Activated naive CD8-positive, alpha-beta T cell treated with anti-CD3 and anti-CD28 coated beads, Interleukin-2, amount 10 ng/mL, durations not matched to agents 7 days and 5 days (primary cell): ENCODE data around the gene TBCEL. TPM values are rescaled to one million over a fixed set of nuclear protein-coding genes. Genes with fewer than 3 reads are reported as not detected.

Experiments used
- ATAC-seq: fragments of 150-1000 bp; cut with Tn5 transposase; one replicate; pipeline ENCODE4 v1.10.0; 2021; ENCODE audit warnings: low read depth, moderate library complexity
- POLR2A ChIA-PET: fragments of 350-600 bp; sonication (Branson Sonifier 250); formaldehyde crosslinking; loops from one replicate; lab custom pipeline; 2021; ENCODE audit warnings: antibody characterized with exemption; lab: Charles Lee
- DNase-seq: peaks from one replicate; pipeline ENCODE4 v3.0.0; 2021
- H3K27ac Mint-ChIP-seq: one replicate; pipeline ENCODE4 v1.8.0; 2022; ENCODE audit warnings: mild to moderate bottlenecking, mixed read lengths
- H3K27me3 Mint-ChIP-seq: one replicate; pipeline ENCODE4 v1.8.0; 2022; ENCODE audit warnings: mild to moderate bottlenecking, moderate library complexity, mixed read lengths
- H3K36me3 Mint-ChIP-seq: one replicate; pipeline ENCODE4 v1.8.0; 2021; ENCODE audit warnings: mild to moderate bottlenecking, mixed read lengths
- H3K4me1 Mint-ChIP-seq: one replicate; pipeline ENCODE4 v1.8.0; 2021; ENCODE audit warnings: mixed read lengths
- H3K4me3 Mint-ChIP-seq: one replicate; pipeline ENCODE4 v1.8.0; 2022; ENCODE audit warnings: mild to moderate bottlenecking, moderate library complexity, mixed read lengths
- H3K9me3 Mint-ChIP-seq: one replicate; pipeline ENCODE4 v1.8.0; 2021; ENCODE audit warnings: mixed read lengths
- total RNA-seq, 2 experiments: library from RNA; stranded (reverse); gene quantifications; one replicate each; pipeline ENCODE4 v1.2.3, GENCODE V29; 2021

The TBCEL gene
- total RNA-seq, 2 experiments from 2014 or later: 13.9 to 15.9 TPM

DNA sequence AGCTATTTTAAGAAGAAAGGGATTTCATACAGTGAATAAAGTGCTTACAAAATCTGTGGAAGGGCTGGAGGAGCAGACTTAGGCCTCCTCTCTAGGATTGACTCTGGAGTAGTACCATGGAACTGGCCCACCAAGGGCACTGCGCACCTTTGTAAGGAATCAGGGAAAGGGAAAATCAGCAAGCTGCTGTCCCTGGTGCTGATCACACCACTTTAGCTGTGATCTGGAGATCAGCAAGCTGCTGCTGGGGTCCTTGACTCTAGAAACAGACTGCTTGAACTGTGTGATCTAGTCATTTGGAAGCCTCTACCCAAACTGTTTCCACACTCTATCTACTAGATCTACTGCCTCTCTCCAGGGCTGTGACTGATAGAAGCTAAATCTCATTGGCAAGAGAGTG lies 58.8 kb downstream of the TBCEL start:
- ATAC-seq: no peak
- Mint-ChIP-seq H3K27ac (no peak overlapping the region), H3K27me3 (no peaks in the 10 kb centered on the region), H3K4me3 (no peak overlapping the region), H3K36me3 (peaks cover 15% of the 10 kb centered on the region), H3K9me3 (no peaks in the 10 kb centered on the region), H3K4me1 (peaks cover 4% of the 10 kb centered on the region)
- POLR2A ChIA-PET: no interaction called here
- no peak for DNase-seq

DNA sequence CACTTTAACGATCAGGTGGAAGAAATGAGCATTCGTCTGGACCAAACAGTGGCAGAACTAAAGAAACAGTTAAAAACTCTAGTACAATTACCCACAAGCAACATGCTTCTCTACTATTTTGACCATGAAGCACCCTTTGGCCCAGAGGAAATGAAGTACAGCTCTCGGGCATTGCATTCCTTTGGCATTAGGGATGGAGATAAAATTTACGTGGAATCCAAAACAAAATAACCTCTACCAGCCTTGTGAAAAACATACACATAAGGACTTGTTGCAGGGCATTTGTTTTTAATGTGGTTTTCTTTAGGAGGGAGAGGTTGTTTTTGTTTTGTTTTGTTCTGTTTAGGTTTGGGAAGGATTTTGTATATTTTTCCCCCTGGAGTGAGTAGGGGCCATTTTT lies 63.0 kb downstream of the TBCEL start:
- no peak overlapping the region for H3K27ac Mint-ChIP-seq
- no peaks in the 10 kb centered on the region for H3K9me3 Mint-ChIP-seq
- ATAC-seq (no peak), DNase-seq (no peak)
- peaks cover 15% of the 10 kb centered on the region for H3K36me3 Mint-ChIP-seq
- H3K4me3 Mint-ChIP-seq: no peak overlapping the region
- H3K4me1 Mint-ChIP-seq: no peaks in the 10 kb centered on the region
- POLR2A ChIA-PET: no interaction called here
- H3K27me3 Mint-ChIP-seq: no peaks in the 10 kb centered on the region

DNA sequence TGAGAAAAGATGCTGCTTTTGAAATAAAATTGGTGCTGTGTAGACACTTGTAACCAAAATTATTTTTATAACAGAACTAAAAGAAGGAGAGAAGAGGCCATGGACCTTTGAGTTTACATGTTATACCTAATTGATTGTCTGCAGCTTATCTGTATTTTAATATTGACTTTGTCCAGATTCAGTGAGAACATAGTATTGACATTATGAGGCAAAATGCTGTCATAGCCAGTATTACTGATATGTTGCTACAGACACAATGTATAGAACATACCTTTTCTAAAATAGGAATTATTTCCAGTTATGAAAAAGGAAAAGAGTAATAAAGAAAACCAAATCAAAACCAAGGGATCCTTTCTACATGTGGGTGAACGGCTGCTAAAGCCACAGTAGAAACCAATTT lies 65.7 kb downstream of the TBCEL start:
- Mint-ChIP-seq H3K4me1 (no peaks in the 10 kb centered on the region), H3K27me3 (no peaks in the 10 kb centered on the region), H3K36me3 (peaks cover 14% of the 10 kb centered on the region), H3K9me3 (no peaks in the 10 kb centered on the region), H3K27ac (no peak overlapping the region), H3K4me3 (no peak overlapping the region)
- POLR2A ChIA-PET: no interaction called here
- ATAC-seq: no peak
- no peak for DNase-seq

DNA sequence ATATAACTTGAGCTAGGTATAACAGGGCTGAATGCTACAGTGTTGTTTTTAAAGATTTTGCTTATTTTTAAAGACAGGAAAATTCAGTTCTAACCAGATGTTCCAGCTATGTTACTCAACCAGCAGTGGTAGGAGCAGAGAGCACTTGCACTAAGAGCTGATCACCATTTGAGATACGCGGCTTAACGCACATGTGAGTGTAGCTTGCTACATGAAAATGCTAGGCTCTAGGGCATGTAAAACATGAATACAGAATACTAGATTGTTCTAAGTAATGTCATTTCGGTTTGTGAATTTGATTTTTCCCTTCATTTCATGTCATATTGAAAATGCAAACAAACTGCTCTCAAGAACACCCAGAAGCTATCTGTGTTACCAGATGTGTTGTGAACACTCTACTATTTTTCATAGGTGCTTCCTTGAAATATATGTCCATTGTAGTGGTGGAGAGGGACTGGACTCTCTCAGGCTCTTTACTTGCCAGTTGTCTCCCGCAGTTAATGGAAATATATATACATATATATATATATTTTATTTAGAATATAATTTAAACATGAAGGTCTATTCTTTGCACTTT lies 66.3 kb downstream of the TBCEL start:
- Mint-ChIP-seq H3K27me3 (no peaks in the 10 kb centered on the region), H3K4me1 (no peaks in the 10 kb centered on the region), H3K9me3 (peaks cover 1% of the 10 kb centered on the region), H3K4me3 (no peak overlapping the region), H3K27ac (no peak overlapping the region), H3K36me3 (peaks cover 14% of the 10 kb centered on the region)
- ATAC-seq (no peak), DNase-seq (no peak)
- POLR2A ChIA-PET: no interaction called here

DNA sequence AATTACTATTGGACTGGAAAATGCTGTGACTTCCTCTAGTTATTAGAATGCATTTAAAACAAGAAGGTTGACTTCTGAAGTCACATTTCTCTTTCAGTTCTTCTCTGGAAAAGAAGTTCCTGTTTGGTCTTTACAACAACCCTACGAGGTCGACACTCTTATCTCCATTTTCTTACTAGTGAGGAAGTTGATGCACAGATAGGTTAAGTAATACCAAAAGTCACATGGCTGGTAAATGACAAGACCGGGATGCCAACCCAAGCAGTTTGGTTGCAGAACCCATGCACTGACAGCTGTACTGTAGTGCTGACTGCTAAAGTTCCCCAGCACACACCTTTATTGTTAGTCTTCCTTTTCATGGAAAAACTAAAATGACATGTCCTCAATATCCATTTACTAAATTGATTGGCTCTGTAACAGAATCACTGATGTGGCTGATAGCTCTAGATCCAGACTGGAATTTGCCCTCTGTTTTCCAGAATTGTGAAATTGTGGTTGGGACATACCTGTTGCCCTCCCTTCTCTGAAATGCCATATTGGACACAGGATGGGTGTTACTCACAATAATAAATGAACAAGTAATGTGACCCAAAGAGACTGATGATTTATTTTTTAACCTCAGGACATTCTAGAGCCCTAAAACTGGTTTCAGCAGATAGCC lies 67.7 kb downstream of the TBCEL start:
- Mint-ChIP-seq H3K4me3 (no peak overlapping the region), H3K4me1 (no peaks in the 10 kb centered on the region), H3K36me3 (peaks cover 8% of the 10 kb centered on the region), H3K27me3 (no peaks in the 10 kb centered on the region), H3K9me3 (peaks cover 1% of the 10 kb centered on the region), H3K27ac (no peak overlapping the region)
- POLR2A ChIA-PET: no interaction called here
- no peak for DNase-seq
- no peak for ATAC-seq

DNA sequence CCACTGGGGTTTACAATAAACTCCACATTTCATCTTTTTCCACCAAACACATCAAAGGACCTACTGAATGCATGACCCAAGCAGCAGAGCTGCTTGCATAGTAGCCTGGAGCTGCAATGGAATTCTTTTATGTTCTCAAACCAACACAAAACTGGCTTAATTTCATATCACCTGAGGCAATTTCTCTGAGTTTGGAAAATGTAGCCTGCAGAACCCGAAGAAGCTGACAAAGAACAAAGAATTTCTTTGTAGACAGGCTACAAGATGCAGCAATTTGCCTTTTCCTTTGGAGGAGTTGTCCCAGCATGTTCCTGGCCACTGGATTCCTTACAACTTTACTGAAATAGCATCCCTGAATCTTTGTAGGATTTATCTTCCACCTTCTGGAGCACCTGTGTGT lies 71.7 kb downstream of the TBCEL start:
- DNase-seq: no peak
- H3K4me1 Mint-ChIP-seq: no peaks in the 10 kb centered on the region

DNA sequence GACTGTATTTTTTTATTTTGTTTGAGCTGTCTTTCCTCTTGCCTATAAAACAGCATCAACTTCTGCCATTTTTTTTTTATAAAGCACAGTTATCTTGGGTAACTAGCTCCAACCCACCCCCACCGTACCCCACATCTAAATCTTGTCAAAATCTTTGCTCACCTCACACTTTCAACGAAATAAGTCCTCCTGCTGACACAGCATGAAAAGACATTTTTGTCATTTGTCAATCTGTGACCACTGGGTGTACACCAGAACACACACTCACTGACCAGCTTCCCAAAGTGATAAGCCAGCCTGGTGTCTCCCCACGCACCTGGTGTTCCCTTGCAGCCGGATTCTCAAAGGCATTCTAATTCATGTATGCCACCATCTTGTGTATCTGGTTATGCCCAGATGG lies 75.5 kb downstream of the TBCEL start:
- Mint-ChIP-seq H3K27ac (no peak overlapping the region), H3K27me3 (no peaks in the 10 kb centered on the region), H3K4me1 (no peaks in the 10 kb centered on the region), H3K9me3 (peaks cover 1% of the 10 kb centered on the region), H3K36me3 (no peaks in the 10 kb centered on the region), H3K4me3 (no peak overlapping the region)
- DNase-seq (no peak), ATAC-seq (no peak)
- POLR2A ChIA-PET: no interaction called here

More for the DNA sequence above, 71.7 kb downstream of the TBCEL start:
- no peak overlapping the region for H3K27ac Mint-ChIP-seq
- peaks cover 1% of the 10 kb centered on the region for H3K9me3 Mint-ChIP-seq
- no peak for ATAC-seq
- H3K27me3 Mint-ChIP-seq: no peaks in the 10 kb centered on the region
- no peak overlapping the region for H3K4me3 Mint-ChIP-seq
- POLR2A ChIA-PET: no interaction called here
- H3K36me3 Mint-ChIP-seq: no peaks in the 10 kb centered on the region

DNA sequence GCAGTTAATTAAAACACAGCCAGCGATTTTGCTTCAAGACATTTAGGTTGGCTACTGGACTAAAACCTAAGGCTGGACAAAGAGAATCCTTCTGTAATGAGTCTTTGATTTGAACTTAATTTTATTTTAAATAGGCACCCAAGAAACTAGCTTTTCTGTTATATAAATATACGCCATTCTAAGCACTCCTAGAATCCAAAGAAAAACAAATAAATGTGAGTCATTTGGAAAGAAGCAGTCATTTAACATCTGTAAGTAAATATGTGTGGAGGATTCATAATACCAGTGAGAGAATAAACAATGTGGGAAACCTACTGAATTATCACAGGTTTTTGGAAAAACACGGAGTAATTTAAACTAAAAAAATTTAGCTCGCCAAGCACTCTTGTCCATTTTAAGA lies 76.0 kb downstream of the TBCEL start:
- H3K4me3 Mint-ChIP-seq: no peak overlapping the region
- no peaks in the 10 kb centered on the region for H3K36me3 Mint-ChIP-seq
- POLR2A ChIA-PET: no interaction called here
- DNase-seq (no peak), ATAC-seq (no peak)
- H3K9me3 Mint-ChIP-seq: no peaks in the 10 kb centered on the region
- no peaks in the 10 kb centered on the region for H3K27me3 Mint-ChIP-seq
- no peaks in the 10 kb centered on the region for H3K4me1 Mint-ChIP-seq
- H3K27ac Mint-ChIP-seq: no peak overlapping the region

DNA sequence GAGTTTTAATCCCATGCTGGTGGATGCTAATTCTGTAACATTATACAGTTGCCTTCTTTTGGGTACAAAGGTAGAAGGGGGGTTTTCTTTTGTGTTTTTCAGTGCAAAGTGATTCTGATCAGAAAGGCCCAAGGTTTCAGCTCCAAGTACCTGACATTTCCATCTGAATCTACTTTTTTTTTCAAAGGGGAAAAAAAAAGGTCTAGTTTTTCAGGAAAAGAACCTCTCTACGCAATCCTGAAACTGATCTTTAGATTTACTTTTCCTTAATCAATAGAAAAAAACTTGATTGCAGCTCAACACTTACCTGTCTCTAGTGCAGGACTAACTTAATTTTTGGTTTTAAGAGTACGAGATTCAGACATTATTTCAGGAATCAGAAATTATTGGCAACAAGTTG lies 77.0 kb downstream of the TBCEL start, which contains the start of gene TECTA:
TSS of gene TECTA (plus strand) at position 301 of the 400 bp plus-strand sequence. CDS start 1,423 bp downstream, outside the sequence.
- ATAC-seq (no peak), DNase-seq (no peak)
- H3K4me1 Mint-ChIP-seq: no peaks in the 10 kb centered on the region
- POLR2A ChIA-PET: no interaction called here
- H3K9me3 Mint-ChIP-seq: no peaks in the 10 kb centered on the region
- no peak within 1 kb of the TSS for H3K27ac Mint-ChIP-seq
- H3K4me3 Mint-ChIP-seq: no peak within 1 kb of the TSS
- no peaks in the 10 kb centered on the region for H3K36me3 Mint-ChIP-seq
- no peaks in the 10 kb centered on the region for H3K27me3 Mint-ChIP-seq

DNA sequence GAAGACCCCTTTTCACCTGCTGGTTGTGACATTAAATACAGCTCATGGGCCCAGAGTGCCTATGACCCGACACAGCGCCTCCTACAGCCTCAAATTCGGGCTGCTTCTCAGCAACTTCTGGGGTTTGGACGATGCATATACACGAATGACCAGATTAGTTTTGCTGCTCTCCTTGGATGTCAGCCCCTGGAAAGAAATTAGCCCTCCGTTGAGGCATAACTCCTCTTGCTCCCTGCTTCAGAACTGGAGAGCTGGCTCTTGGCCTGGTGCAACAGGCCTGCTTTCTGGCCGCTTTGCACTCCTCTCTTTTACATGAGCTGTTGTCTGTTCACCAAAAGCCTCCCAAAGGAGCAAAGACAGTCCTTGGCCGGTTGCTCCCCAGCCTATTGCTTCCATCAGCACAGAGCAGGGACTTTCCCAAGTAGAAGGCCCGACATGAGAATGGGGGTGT lies 80.4 kb downstream of the TBCEL start:
- no peak overlapping the region for H3K4me3 Mint-ChIP-seq
- H3K9me3 Mint-ChIP-seq: no peaks in the 10 kb centered on the region
- POLR2A ChIA-PET: no interaction called here
- ATAC-seq: no peak
- no peak overlapping the region for H3K27ac Mint-ChIP-seq
- H3K4me1 Mint-ChIP-seq: no peaks in the 10 kb centered on the region
- no peaks in the 10 kb centered on the region for H3K27me3 Mint-ChIP-seq
- no peak for DNase-seq
- H3K36me3 Mint-ChIP-seq: no peaks in the 10 kb centered on the region

DNA sequence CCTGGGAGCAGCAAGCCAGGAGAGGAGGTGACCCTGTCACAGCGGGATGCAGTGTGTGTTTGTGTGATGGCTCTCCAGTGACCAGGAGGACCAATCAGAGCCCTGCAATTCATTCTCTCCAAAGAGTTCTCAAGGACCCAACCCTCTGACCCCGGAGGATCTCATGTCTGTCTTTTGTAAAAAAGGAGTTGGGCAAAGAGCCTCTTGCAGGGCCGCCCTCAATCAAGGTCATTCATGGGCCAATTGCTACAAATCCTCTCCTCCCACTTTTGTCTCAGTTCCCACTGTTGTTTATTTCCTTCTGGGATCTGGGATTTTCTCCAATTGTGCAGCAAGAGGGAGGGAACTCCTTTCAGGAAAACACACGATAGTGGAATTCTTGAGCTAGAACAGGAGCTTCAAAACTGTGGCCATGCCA lies 81.2 kb downstream of the TBCEL start:
- ATAC-seq (no peak), DNase-seq (no peak)
- H3K27ac Mint-ChIP-seq: no peak overlapping the region
- no peaks in the 10 kb centered on the region for H3K9me3 Mint-ChIP-seq
- H3K4me3 Mint-ChIP-seq: no peak overlapping the region
- no peaks in the 10 kb centered on the region for H3K36me3 Mint-ChIP-seq
- POLR2A ChIA-PET: no interaction called here
- H3K27me3 Mint-ChIP-seq: no peaks in the 10 kb centered on the region
- H3K4me1 Mint-ChIP-seq: no peaks in the 10 kb centered on the region

DNA sequence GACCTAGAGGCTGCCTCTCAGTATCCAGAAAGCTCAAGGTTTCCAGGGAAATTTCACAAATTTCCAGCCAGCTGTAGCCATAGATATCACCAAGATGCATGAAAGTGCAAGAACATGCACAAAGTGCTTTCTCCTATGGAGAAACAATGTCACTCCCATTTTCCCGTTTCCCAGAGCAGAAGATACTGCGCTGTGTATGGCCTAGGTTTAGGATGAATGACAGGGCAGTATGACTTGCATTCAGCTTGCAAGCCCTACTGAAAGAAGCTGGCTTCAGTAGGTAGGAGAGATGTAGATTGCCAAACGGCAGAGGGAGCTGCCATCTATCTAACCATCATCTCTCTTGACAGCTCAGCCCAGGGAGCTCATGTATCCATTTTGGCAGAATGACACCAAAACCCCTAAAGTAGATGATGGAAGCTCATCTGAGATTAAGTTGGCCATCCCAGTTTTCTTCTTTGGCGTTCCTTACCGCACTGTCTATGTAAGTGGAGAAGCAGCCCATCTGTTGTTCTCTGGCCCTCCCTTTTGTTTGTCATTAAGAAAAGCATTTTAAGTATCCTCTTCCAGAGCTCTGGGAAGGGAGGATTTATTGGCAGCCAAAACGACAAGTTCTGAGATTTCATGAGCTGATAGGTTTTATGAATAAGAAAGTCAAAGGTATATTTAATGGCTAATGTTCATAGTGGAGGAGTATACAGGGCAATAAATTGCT lies 81.7 kb downstream of the TBCEL start:
- no peak for DNase-seq
- H3K36me3 Mint-ChIP-seq: no peaks in the 10 kb centered on the region
- POLR2A ChIA-PET: no interaction called here
- H3K27me3 Mint-ChIP-seq: no peaks in the 10 kb centered on the region
- no peak for ATAC-seq
- no peaks in the 10 kb centered on the region for H3K9me3 Mint-ChIP-seq
- no peak overlapping the region for H3K27ac Mint-ChIP-seq
- H3K4me1 Mint-ChIP-seq: no peaks in the 10 kb centered on the region
- no peak overlapping the region for H3K4me3 Mint-ChIP-seq

DNA sequence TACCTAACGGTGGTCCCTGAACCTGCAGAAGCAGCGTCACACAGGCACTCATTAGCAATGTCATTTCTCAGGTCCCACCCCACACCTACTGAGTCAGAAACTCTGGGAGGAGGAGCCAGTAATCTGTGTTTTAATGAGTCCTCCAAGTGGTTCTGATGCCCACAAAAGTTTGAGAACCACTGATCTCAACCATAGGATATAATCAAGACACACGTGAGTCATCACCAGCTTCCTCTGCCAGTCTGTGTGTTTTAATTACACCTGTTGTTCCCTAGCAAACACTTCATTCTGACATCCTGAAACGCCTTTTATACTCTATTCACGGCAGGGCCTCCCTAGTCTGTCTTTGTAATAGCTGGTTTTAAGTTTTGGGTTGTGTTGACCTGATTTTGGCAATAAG lies 82.9 kb downstream of the TBCEL start:
- DNase-seq (no peak), ATAC-seq (no peak)
- Mint-ChIP-seq H3K36me3 (no peaks in the 10 kb centered on the region), H3K9me3 (no peaks in the 10 kb centered on the region), H3K27me3 (peaks cover 5% of the 10 kb centered on the region), H3K4me1 (no peaks in the 10 kb centered on the region), H3K4me3 (no peak overlapping the region), H3K27ac (no peak overlapping the region)
- POLR2A ChIA-PET: no interaction called here

DNA sequence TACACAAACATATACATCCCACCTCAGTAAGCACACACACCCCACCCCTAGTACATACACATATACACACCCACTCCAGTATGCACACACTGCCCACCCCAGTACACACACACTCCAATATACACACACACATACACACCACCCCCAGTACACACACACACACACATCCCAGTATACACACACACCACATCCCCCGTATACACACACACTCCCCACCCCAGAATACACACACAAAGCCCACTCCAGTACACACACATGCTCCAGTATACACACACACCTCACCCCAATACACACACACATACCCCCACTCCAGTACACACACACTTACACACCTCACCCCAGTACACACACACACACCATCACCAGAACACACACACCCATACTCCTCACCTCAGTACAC lies 84.5 kb downstream of the TBCEL start:
- Mint-ChIP-seq H3K4me1 (peaks cover 3% of the 10 kb centered on the region), H3K27ac (no peak overlapping the region), H3K27me3 (peaks cover 12% of the 10 kb centered on the region), H3K36me3 (no peaks in the 10 kb centered on the region), H3K9me3 (no peaks in the 10 kb centered on the region), H3K4me3 (no peak overlapping the region)
- no peak for ATAC-seq
- POLR2A ChIA-PET: no interaction called here
- DNase-seq: no peak
